Measurements from ENCODE around the gene ZNF878.
"Not testable (repeated sequence)": the region's sequence is repeated elsewhere in the genome, so short reads cannot be mapped to it uniquely, and the experiment has no call there.

Gene ZNF878

GRCh38 chr19:12052497-12053169, at the start of gene ZNF878:
Gene ZNF878 (minus strand): TSS chr19:12052961. CDS start chr19:12052801, 160 bp downstream.
- DNase-seq, result peak; percentile 44

GRCh38 chr19:12098040-12098439, 45.3 kb upstream of the ZNF878 start:
- DNase-seq, result no peak

- DNase-seq, result no peak
Observed at GRCh38 chr19:12095111-12095790, 42.5 kb upstream of the ZNF878 start.

- DNase-seq, result no peak
Observed at GRCh38 chr19:12093777-12094176, 41.0 kb upstream of the ZNF878 start.

- DNase-seq, result no peak
Observed at GRCh38 chr19:12092956-12093355, 40.2 kb upstream of the ZNF878 start.

- DNase-seq, result no peak
Observed at GRCh38 chr19:12092065-12092867, 39.5 kb upstream of the ZNF878 start.

GRCh38 chr19:12090807-12091206, 38.0 kb upstream of the ZNF878 start:
- DNase-seq, result no peak

GRCh38 chr19:12085074-12085818, 32.5 kb upstream of the ZNF878 start:
- no peak for DNase-seq

- DNase-seq, result not testable (repeated sequence)
Observed at GRCh38 chr19:12083336-12083735, 30.6 kb upstream of the ZNF878 start.

GRCh38 chr19:12077375-12077774, 24.6 kb upstream of the ZNF878 start:
- DNase-seq, result no peak

- not testable (repeated sequence) for DNase-seq
Observed at GRCh38 chr19:12076331-12076730, 23.6 kb upstream of the ZNF878 start.

- no peak for DNase-seq
Observed at GRCh38 chr19:12075538-12076139, 22.9 kb upstream of the ZNF878 start.

- peak; percentile 9 for DNase-seq
Observed at GRCh38 chr19:12064590-12065538, 12.1 kb upstream of the ZNF878 start, which contains the start of gene ZNF844. Gene ZNF844 (plus strand): TSS chr19:12064731. CDS start chr19:12064874, 143 bp downstream.

GRCh38 chr19:12055784-12056183, 3.0 kb upstream of the ZNF878 start:
- DNase-seq, result no peak

- DNase-seq, result no peak
Observed at GRCh38 chr19:12052091-12052496, 667 bp downstream of the ZNF878 start.

GRCh38 chr19:12047868-12048267, 4.9 kb downstream of the ZNF878 start:
- no peak for DNase-seq

- DNase-seq, result no peak
Observed at GRCh38 chr19:12043752-12044422, 8.9 kb downstream of the ZNF878 start.

- no peak for DNase-seq
Observed at GRCh38 chr19:12042893-12043292, 9.9 kb downstream of the ZNF878 start.

GRCh38 chr19:12035220-12036172, 17.3 kb downstream of the ZNF878 start, which contains the start of gene ZNF433:
Gene ZNF433 (minus strand): TSS chr19:12035679. CDS start chr19:12035539, 140 bp downstream.
- DNase-seq, result peak; percentile 48

All from NCI-H2081 treated with DMSO at 0.1 percent for 48 hours (cell line).